ENCODE data around the gene NEMP1.
"Not testable (repeated sequence)": the region's sequence is repeated elsewhere in the genome, so short reads cannot be mapped to it uniquely, and the experiment has no call there.

NEMP1 gene

DNA sequence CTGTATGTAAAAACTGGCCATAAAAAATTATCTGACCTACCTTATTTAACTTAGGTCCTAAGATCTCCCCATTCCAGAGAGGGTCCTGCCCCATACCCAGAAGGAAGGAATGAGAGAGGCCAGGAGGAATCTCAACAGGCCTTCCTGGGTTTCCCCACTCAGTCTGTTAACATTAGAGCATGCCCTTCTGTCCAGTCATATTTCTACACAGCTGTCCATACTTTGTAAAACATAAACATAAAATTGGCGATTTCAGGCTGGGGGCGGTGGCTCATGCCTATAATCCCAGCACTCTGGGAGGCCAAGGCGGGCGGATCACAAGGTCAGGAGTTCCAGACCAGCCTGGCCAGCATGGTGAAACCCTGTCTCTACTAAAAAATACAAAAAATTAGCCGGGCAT, 56.3 kb downstream of the NEMP1 start:
- DNase-seq: not testable (repeated sequence)

DNA sequence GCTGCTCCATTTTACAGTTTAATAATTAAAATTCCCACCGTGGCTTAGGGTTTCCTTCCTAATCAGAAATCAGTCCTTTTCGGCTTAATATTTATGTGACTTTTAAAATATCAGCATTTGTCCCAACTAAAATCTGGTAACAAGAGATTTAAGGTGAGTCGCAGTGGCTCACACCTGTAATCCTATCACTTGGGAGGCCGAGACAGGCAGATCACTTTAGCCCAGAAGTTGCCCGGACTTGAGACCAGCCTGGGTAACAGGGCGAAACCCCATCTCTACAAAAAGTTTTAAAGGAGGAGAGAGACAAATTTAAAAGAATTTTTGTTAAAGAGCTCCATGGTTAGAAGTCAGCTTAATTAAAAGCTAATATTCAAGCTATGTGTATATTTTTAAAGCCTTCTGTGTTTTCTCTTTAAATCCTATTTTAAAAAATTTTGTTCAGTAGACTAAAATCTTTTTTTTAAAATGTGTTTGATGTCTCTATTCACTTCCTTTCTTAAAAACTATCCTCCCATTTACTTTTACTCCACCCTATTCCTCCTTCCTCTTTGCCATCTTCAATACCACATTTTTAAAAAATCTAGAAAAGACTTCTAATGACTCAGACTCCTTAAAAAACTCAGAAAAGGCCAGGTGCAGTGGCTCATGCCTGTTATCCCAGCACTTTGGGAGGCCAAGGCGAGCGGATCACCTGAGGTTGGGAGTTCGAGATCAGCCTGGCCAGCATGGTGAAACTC, 58.4 kb downstream of the NEMP1 start:
- DNase-seq: no peak

DNA sequence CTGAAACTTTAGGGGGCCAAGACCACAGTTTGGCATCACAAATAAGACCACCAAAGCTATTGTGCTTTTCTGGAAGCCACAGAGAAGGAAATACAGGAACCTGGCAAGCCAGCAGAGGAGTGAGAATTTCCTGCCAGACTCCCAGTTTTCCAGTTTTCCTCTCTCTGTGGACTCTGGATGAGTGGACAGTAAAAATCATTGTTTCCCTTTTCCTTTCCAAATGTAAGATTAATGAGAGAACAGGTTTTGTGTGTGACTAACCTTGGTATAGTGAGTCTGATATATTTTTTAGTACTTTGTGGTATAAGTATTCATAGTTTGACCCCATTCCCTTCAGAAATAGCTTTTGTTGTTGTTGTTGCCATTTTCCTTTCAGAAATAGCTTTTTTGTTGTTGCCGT, 59.7 kb downstream of the NEMP1 start:
- no peak for DNase-seq

DNA sequence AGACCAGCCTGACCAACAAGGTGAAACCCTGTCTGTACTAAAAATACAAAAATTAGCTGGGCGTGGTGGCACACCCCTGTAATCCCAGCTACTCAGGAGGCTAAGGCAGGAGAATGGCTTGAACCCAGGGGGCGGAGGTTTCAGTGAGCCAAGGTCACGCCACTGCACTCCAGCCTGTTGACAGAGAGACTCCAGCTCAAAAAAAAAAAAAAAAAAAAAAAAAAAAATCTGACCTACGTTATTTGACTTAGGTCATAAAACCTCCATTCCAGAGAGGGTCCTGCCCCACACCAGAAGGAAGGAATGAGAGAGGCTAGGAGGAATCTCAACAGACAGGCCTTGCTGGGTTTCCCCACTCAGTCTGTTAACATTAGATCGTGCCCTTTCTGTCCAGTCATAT, 60.2 kb downstream of the NEMP1 start:
- DNase-seq: not testable (repeated sequence)

DNA sequence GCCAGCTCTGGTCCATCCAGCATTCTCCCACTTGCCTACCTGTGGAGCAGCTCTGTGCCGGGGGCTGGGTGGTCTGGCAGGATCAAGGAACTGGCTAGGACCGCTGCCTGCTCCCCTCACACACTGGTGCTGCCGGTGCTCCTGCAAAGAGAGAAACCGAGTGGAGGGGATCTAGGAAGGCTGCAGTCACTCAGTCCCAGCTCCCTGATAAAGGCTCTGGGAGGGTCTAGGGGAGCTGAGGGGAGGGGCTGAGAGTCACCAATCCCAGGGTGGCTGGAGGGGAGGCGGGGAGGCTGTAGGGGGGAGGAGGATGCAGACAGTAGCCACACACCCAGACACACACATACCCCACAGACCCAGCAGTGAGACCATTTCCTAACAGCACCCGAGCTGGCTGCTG, 62.2 kb downstream of the NEMP1 start, which contains the start of gene TAC3:
Gene TAC3, minus strand, starts transcription at position 182 of the 400 bp plus-strand sequence. CDS start 732 bp downstream, outside the sequence.
- no peak for DNase-seq

DNA sequence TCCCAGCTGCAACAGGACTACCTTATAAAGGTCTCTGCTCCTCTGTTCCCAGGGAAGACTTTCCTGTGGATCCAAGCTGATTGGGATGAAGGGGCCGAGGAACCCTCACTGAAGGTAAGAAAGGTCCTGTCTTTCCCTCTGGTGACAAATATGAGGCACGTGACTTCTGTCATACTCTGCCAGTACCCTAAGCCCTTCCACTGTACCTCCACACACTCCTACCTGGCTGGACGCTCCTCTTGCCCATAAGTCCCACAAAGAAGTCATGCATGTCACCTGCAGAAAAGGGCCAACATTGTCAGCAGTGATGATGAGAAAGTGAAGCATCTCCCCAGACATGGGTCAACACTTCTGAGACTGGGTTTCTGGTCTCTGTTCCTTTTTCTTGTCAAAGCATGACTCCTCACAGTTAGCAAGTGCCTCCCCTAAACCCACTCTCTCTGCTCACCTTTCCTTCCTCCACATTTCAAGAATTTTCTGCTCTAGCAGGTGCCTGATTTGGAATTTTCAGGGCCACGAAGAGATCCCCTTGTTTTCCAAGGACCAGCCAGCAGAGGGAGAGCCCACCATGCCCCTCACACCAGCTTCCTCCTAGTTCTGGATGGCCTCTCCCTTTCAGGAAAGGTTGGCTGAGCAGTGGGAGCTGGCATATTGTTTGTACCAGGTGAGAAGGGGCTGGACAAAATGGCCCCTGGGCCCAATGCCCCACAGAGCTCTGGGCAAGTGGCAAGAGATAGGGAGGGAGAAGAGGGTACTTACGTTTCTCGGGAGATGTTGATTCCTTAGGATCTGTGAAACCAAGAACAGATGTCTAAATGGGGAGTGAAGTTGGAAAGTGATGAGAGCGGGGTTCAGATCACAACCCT, 65.8 kb downstream of the NEMP1 start:
- no peak for DNase-seq

DNA sequence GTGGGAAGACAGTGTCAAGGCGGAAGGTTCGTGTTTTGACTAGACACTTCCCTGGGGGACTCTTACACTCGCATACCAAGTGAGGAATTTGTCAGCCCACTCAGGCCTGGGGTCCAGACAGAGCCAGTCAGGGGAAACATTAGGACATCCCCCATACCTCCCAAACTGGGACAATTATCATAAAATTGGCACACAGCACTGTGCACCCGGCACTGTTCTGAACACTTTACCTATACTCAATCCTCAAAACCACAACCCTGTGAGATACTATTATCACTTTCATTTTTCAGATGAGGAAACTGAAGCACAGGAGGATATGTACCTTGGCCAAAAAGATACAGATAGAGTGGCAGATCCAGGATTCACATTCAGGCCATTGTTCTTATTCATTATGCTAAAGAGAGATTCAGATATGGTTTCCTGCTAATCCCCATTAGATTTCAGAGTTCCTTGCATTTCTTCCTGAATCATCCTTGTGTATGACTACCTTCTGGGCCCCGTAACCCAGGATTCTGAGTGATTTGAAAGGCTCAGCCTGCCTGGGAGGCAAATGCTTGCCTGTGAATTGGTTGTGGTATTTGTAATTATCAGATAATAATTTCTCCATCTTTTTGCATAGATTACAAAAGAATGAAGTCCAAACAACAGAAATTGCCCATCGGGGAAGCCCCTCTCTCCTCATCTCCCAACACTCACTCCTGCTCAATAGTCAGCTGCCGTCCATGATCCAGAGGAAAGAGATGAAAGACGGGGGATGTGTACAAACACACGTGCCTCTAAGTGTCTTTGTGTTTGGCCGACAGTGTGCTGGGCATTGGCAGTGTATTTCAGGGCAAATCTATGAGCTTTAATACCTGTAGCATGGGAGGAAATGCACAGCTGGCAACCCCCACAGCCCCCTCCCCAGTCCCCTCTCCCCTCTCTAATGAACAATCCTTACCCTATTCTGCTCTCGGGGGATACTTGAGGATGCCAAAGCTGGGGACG, 66.9 kb downstream of the NEMP1 start:
- no peak for DNase-seq

DNA sequence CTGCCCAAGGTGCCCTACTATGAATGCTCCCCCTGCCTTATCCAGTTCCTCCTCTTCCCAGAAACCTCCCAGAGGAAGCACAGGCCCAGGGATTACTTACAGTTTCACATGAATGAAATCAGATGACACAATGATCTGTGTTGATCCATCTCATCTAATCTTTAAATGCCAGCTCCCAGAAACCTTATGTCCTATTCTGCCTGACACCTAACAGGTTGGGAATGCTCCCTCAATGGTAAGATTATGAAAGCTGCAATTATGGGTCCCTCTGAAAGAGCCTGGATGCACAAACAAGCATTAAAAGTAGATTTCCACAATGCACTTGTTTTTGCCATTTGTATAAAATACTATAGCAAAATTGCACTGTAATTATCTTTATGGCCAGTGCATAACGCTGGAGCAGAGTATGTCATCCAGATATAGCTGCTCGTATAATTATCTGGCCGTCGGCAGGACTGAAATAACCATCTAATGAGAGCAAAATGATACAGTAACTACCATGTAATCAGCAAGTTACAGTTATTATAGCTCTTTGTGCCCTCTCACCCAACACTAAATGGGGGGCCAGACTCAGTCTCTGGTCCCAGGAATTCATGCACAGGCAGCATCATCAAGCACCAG, 67.9 kb downstream of the NEMP1 start:
- DNase-seq: peak; percentile 99

DNA sequence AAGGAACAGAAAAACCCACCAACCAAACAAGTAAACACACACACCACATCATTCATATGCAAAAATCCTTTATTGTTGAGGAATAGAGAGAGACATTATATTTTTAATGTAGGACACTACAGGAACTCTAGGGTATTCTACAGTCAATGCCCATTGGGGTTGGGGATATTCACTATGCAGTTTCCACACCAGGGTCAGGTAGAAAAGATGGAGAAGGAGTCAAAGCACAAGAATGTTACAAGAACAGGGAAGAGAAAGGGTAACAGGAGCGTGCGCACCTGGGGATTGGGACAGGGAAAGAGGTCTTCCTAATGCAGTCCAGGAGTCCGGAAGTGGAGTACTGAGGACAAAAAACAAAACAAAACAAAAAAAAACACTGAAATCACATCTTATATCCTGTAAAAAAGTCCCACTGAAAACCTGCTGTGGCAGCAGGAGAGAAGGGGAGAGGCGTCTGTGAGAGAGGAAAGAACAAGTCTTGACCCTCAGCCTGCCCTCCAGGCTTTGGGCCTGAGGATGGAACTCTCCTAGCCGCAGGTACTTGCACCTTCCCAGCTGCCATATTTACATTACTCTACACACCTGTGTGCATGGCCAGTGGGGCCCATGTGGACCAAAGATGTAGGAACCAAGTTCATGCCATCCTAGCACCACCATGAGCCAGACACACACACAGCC, 68.5 kb downstream of the NEMP1 start:
- no peak for DNase-seq

DNA sequence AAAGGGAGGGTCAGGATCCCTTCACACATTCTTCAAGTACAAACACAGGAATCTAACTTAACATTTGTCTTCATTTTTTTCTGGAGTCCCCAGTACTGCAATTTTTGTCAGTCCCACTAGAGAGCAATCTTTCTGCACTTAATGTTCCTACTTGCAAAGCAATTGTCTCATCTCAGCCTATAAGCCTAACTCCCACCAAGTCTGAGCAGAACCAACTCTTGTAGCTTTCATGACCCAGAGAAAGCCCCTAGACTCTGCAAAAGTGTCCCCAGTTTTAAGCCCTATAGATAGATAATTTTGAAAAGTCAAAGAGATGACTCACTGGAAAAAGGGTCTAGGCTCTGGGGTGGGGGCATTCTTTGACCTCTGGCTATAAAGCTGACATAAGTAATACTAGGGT, 70.4 kb downstream of the NEMP1 start:
- DNase-seq: peak; percentile 53

DNA sequence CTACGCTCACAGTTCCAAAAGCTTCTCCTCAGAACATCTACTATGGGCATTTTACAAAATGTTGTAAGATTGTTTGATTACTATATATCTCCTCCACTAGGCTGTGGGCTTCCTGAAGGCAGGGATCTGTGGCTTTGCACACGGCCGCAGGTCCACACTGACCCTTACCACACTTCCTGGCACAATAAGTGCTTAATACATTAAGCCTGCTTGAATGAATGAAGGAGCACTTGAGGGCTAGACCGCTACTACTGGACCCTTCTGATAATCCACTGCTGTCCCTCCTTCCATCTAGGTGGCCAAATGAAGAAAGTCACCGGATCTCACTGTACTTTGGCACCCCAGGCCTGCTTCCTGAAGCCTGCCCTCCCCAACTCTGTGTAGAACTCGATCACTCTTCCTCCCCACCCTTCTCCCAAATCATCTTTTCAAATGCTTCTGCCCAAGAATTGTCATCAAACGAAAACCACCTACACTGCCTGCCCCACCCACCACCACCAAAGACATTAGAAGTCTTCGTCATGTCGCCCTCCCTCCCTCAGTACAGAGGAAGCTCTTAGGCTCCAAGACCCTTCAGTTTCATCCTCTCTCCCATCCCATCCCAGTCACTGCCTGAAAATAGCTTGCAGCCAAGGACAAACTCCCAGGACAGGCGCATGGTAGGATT, 71.6 kb downstream of the NEMP1 start:
- no peak for DNase-seq

DNA sequence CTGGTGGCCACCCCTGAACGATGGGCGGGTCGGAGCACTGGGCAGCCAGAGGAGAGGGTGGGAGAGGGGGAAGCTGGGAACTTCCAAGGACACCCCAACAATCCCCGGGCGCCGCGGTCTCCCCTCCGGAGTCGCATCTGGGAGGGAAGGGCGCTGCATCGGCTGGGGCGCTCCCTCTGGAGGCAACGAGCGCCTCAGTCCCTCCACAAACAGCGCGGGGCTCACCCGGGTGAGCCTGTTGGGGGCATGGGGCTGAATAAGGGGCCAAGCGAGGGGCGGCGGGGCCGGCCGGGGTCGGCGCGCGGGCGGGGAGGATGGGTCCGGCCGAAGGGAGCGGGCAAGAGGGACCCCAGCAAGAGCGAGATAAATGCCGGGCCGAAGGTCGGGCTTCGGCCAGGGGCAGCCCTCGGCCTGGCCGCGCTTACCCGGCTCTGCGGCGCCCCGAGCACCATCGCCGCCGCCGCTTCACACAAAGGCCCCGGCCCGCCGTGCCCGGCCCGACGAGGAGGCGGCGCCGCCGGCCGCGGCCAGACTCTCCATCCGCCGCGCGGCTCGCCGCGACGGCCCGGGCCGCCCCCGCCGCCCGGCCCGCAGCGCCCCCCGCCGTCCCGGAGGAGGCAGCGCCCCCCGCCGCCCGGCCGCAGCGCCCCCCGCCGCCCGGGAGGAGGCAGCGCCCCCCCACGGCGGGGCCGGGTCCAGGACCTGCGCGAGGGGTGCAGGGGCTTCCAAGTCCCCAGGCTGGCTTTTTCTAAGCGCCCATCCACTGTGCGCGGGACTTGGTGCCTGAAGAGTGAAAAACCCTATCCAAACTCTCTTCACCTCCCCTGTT, 72.4 kb downstream of the NEMP1 start, which contains the start of gene ZBTB39:
Gene ZBTB39, minus strand, starts transcription at position 567 of the 829 bp plus-strand sequence. CDS start 1,629 bp downstream, outside the sequence.
- DNase-seq: peak; percentile 42
